CD4-positive, alpha-beta T cell treated with Interleukin-15 for 4 hours (primary cell): Measurements from ENCODE around the gene DYDC2.
"Not testable (repeated sequence)": the region's sequence is repeated elsewhere in the genome, so short reads cannot be mapped to it uniquely, and the experiment has no call there.

Experiments used
- DNase-seq: peaks from one replicate; pipeline ENCODE4 v3.0.0-alpha.2; 2020; ENCODE audit warnings: low spot score

The DYDC2 gene

DNA sequence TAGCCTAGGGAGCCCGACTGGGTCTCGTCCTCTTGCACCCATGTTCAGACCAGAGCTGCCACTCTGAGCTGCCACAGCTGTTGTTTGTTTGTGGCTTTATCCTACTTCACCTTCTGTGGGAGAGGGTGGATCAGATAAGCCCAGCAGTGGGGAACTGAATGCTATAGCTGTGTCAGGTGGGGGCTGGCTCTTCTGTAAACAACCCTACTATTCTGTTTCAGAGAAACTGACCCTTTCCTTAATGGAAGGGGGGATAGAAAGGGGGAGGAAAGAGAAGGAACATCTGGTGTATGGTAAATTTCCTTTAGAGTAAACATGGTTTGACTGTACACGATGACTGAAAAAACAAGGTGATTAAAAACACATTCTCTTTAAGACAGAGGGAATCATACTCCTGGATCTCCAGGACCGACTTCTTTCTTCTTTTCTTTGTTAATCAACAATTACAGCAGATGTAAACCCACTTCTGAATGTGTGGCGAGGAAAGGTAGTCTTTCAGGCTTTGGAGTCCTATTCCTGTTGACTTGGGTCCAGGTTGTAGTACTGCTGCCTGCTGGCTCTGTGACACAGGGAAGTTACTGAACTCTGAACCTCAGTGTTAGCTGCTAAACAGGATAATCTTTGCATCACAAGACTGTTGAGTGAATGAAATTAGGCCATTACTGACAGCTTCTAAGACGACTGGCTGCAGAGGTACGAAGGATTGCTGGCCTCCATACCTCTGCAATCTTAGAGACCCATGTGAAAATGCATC is 57.7 kb downstream of the DYDC2 start:
- no peak for DNase-seq

DNA sequence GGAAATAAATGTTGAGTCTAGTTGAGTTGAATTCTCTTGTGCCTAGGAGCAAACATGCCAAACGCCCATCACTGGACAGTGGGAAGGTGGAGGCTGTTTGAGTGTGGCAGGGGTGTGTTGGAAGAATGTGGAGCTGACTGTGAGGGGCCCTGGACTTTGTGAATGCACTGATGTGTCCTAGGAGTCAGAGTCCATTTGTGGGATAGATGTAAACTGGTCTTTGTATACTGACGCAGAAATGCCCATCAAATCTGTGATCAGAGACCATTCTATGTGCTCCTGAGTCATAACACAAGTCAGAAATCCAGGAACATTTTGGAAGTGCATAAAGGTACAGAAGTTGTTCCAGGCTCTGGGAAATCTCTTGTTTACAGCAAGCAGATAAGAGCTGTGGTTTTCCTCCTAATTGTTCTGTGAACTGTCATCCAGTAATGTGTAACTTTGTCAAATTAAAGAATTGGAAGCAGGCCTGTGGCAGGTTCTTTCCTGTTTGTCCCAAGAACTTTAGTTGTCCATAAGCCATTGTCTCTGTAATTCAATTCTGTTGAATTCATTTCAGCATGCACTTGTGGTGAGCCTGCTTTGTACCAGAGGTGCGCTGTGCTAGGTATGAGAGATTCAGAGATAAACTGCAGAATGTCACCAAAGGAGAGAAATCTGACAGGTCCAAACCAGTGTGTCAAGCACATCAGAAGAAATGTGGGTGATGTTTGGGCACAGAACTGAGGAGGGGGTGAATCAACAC is 59.3 kb downstream of the DYDC2 start:
- no peak for DNase-seq

- DNase-seq = no peak
Measured at GRCh38 chr10:80416479-80417098, 60.0 kb downstream of the DYDC2 start.

GRCh38 chr10:80417256-80417655 is 60.7 kb downstream of the DYDC2 start:
- not testable (repeated sequence) for DNase-seq
